Activated T-cell treated with anti-CD3 and anti-CD28 coated beads, Interleukin-2, amount 50 U/mL, for 72 hours (primary cell): ENCODE measurements around the gene GLYR1. TPM values are rescaled to one million over a fixed set of nuclear protein-coding genes. Genes with fewer than 3 reads are reported as not detected.
"Not testable (repeated sequence)": the region's sequence is repeated elsewhere in the genome, so short reads cannot be mapped to it uniquely, and the experiment has no call there.

ENCODE experiments used
- ATAC-seq, 2 donors: fragments of 150-1000 bp; cut with Tn5 transposase; replicated peaks in 1 of 2; 2 replicates each; pipeline ENCODE4 v1.10.0; 2021; ENCODE audit warnings: moderate library complexity in 2 of 2, mild to moderate bottlenecking in 1 of 2
- DNase-seq, 2 donors: peaks; one replicate each; pipeline ENCODE4 v3.0.0; 2021 to 2022; ENCODE audit warnings: mixed read lengths in 1 of 2
- H3K27ac Mint-ChIP-seq: one replicate; pipeline ENCODE4 v1.8.0; 2022; ENCODE audit warnings: mild to moderate bottlenecking, moderate library complexity, mixed read lengths
- H3K27me3 Mint-ChIP-seq: one replicate; pipeline ENCODE4 v1.8.0; 2022; ENCODE audit warnings: low read depth, mixed read lengths
- H3K36me3 Mint-ChIP-seq, 2 donors: one replicate each; pipeline ENCODE4 v1.8.0; 2022; ENCODE audit warnings: mixed read lengths in 2 of 2, mild to moderate bottlenecking in 1 of 2; ENCODE audit not compliant: insufficient read depth in 2 of 2
- H3K4me1 Mint-ChIP-seq: one replicate; pipeline ENCODE4 v1.8.0; 2022; ENCODE audit warnings: low read depth, mixed read lengths
- H3K4me3 Mint-ChIP-seq, 2 donors: one replicate each; pipeline ENCODE4 v1.8.0; 2022; ENCODE audit warnings: mild to moderate bottlenecking in 2 of 2, mixed read lengths in 2 of 2, moderate library complexity in 2 of 2
- H3K9me3 Mint-ChIP-seq, 2 donors: one replicate each; pipeline ENCODE4 v1.8.0; 2022; ENCODE audit warnings: mixed read lengths in 2 of 2
- total RNA-seq, 2 donors: library from RNA; stranded (reverse); gene quantifications; one replicate each; pipeline ENCODE4 v1.2.3, GENCODE V29; 2022

The GLYR1 gene
- total RNA-seq, result 10 to 100 TPM; 54.9 to 63.6 TPM

DNA sequence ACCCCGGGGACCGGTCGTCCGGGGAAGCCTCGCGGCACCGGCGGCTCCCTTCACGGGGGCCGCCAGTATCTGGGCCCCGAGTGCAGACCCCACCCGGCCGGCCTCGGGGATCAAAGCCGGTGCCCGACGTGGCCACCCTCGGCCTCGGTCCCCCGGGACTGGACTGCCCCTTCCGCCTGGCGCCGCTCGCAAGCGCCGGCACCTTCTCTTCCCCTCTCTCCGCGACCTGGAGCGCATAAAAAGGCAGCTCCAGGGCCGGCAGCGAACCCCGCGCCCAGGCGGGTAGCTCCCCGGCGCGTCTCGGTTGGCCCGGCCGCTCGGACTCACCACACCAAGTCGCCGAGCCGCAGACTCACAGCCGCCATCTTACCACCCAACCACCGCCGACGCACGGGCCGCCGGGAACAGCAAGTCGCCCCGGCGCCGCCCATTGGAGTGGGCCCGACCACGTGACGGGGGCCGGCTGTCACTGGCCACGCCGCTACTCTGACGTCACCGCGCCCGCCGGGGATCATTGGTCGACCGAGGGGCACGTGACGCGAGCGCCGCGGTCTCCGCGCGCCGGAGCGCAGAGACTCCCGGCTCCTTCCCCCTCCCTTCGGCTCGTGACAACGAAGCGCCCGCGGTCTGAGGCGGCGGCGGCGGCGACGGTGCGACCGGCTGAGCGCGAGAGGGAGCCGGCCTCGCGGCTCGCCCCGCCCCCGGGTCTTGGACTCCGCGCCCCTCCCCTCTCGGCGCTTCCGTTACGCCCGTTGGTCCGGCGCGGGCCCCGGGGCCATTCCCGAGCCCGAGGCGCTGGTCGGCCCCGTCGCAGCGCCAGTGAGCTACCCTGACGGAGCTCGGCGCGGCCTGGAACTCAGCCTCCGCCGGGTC lies at the start of gene GLYR1, which contains the start of gene UBN1:
Gene GLYR1, minus strand, starts transcription at position 388 of the 873 bp plus-strand sequence. Its CDS starts 23 bp downstream, at position 365.
Gene UBN1, plus strand, starts transcription at position 581 of the 873 bp plus-strand sequence. CDS start 5,437 bp downstream, outside the sequence.
- Mint-ChIP-seq H3K9me3 (no peaks in the 10 kb centered on the region), H3K4me3 (peak within 1 kb of the TSS; percentile 92 to 98), H3K27me3 (no peaks in the 10 kb centered on the region), H3K36me3 (peaks cover 2 to 6% of the 10 kb centered on the region in 2 donors), H3K27ac (peak within 1 kb of the TSS; percentile 87), H3K4me1 (peaks cover 53% of the 10 kb centered on the region)
- peak; percentile 92 to 95 for ATAC-seq
- peak; percentile 100 for DNase-seq

GRCh38 chr16:4896761-4897160 lies 49.7 kb upstream of the GLYR1 start:
- H3K27me3 Mint-ChIP-seq, H3K4me1 Mint-ChIP-seq, ATAC-seq, DNase-seq, H3K27ac Mint-ChIP-seq, H3K4me3 Mint-ChIP-seq, H3K9me3 Mint-ChIP-seq, H3K36me3 Mint-ChIP-seq: not testable (repeated sequence)

- DNase-seq (no peak), ATAC-seq (peak in 1 of 2 donors; percentile 11)
- no peak overlapping the region for H3K27ac Mint-ChIP-seq
- no peaks in the 10 kb centered on the region for H3K9me3 Mint-ChIP-seq
- no peaks in the 10 kb centered on the region for H3K4me1 Mint-ChIP-seq
- H3K36me3 Mint-ChIP-seq, result no peaks in the 10 kb centered on the region
- H3K27me3 Mint-ChIP-seq, result peaks cover 5% of the 10 kb centered on the region
- H3K4me3 Mint-ChIP-seq, result no peak overlapping the region
Observed at GRCh38 chr16:4895366-4895765, 48.3 kb upstream of the GLYR1 start.

DNA sequence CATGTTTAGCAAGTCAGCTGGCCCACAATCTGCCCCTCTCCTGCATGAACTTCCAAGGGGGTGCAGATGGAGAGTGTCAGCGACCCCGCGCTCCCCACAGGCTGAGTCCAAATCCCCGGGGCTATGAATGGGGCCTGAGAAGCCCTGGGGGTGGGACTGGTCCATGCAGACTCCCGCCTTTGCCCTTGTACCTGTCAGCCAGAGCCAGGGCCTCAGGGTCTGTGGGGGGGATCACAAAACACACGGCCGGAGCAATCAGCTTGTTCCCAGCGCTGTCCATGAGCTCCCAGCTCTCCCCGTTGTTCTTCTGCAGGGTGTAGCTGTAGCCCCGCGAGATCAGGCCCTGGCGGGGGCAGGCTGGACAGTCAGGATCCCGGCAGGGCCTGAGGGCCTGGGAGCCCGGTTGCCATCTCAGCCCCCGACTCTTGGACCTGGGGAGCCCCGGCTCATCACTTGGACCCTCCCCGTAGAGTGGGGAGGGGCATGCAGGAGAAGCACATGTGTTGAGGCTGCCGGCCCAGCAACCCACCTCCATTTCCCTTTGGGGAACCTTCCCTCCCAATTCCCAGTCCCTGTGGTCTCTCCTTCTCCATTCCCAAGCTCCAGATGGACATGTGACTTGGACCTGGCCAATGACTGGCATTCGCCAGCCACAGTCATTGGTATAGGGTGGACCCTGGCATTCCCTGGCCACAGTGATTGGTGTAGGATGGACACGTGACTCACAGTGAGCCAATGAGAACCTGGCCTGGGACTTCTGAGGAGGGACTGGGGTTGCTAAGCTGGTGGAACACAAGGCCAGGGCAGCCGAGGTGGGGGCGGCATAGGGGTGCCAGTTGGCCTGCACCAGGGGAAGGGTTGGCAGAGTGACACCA lies 47.4 kb upstream of the GLYR1 start:
- Mint-ChIP-seq H3K27me3 (no peaks in the 10 kb centered on the region), H3K9me3 (no peaks in the 10 kb centered on the region), H3K36me3 (no peaks in the 10 kb centered on the region), H3K27ac (no peak overlapping the region), H3K4me1 (no peaks in the 10 kb centered on the region), H3K4me3 (no peak overlapping the region)
- DNase-seq, result no peak
- no peak for ATAC-seq

DNA sequence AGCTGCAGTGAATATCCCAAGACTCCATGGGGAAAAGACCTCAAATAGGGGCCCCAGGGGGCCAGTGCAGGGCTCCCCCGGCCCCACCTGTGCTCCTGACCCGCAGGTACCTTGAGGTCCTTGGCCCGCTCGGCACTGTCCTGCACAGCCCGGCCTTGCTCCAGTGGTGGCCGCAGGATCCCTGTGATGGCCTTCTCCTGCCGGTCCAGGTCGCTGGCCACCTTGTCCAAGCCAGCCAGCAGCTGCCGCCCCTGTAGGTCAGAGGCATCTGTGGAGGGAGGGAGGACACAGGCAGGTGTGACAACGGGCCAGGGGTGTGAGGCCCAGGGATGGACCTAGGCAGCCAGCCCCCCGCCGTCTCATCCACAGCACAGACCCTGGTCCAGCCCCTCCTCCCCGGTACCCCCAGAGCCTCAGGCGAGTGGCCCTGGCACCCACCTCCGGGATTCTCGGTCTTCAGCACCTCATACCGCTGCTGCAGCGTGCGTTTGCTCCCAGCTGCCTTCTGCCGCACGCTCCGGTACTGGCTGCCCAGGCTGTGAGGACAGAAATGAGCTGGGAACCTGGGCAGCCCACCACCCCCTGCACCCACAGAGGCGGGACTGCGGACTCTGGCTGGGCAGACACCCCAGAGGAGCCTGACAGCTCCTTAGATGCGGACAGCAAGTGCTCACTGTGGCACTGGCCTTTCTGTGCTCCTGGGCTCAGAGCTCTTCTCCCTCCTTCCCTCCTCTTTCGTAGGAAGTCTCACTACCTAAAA lies 46.2 kb upstream of the GLYR1 start:
- Mint-ChIP-seq H3K27ac (no peak overlapping the region), H3K27me3 (no peaks in the 10 kb centered on the region), H3K4me3 (no peak overlapping the region), H3K9me3 (no peaks in the 10 kb centered on the region), H3K36me3 (no peaks in the 10 kb centered on the region), H3K4me1 (no peaks in the 10 kb centered on the region)
- ATAC-seq (no peak), DNase-seq (no peak)

DNA sequence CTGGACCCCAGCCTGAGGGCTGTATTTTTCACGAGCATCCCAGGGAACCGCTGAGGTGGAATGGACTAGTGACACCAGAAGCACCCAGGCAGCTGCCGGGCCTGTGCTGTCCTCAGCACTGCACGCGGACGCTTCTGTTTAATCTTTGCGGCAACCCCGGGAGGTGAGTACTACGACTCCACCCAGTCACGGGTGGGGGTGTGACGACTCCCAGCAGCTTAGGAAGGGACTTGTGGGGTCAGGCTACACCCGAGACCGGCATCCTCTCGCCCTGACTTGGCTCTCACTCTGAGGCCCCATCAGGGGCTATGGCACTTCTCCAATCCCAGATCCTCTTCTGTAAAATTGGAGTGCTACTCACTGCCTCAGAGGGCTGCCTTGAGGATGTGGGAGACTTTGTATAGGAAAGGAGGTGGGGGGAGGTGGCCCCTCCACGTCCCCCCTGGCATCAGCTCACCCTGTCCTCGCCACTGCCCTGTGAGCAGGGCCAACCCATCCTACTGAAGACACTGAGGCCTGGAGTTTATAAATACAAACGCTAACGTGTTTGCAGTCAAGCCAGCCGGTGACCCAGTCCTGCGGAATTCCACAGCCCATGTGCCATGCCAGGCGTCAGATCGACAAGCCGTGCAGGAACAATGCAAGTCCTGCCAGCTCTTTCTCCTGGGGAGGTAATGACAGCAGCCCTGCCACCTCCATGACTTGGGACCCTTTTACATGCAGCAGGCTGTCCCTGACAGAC lies 45.4 kb upstream of the GLYR1 start:
- Mint-ChIP-seq H3K36me3 (no peaks in the 10 kb centered on the region), H3K4me1 (no peaks in the 10 kb centered on the region), H3K27me3 (no peaks in the 10 kb centered on the region), H3K27ac (no peak overlapping the region), H3K9me3 (no peaks in the 10 kb centered on the region), H3K4me3 (no peak overlapping the region)
- ATAC-seq (no peak), DNase-seq (no peak)

DNA sequence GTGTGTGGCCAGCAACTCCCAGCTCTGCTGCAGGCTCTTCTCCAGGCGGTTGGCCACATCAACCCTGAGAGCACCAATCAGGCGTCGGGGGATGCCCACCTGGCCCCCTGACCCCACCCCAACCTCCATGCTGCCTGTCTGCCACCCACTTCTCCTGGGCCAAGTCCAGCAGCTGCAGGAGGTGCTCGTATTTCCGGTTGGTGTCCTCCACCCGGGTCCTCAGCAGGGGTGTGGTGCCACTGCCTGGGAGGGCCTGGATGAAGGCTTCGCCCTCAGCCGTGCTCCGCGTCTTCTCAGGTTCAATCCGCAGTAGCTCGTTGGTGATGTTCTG lies 44.8 kb upstream of the GLYR1 start:
- ATAC-seq (no peak), DNase-seq (no peak)
- Mint-ChIP-seq H3K36me3 (no peaks in the 10 kb centered on the region), H3K4me1 (no peaks in the 10 kb centered on the region), H3K27me3 (no peaks in the 10 kb centered on the region), H3K27ac (no peak overlapping the region), H3K9me3 (no peaks in the 10 kb centered on the region), H3K4me3 (no peak overlapping the region)

- Mint-ChIP-seq H3K27me3 (no peaks in the 10 kb centered on the region), H3K4me3 (no peak overlapping the region), H3K4me1 (no peaks in the 10 kb centered on the region), H3K9me3 (no peaks in the 10 kb centered on the region), H3K27ac (no peak overlapping the region), H3K36me3 (no peaks in the 10 kb centered on the region)
- no peak for DNase-seq
- ATAC-seq, result no peak
Observed at GRCh38 chr16:4891097-4891885, 44.2 kb upstream of the GLYR1 start.

- H3K4me1 Mint-ChIP-seq, result no peaks in the 10 kb centered on the region
- DNase-seq (no peak), ATAC-seq (no peak)
- no peaks in the 10 kb centered on the region for H3K27me3 Mint-ChIP-seq
- peaks cover 0 to 2% of the 10 kb centered on the region in 2 donors for H3K36me3 Mint-ChIP-seq
- H3K9me3 Mint-ChIP-seq, result no peaks in the 10 kb centered on the region
- H3K4me3 Mint-ChIP-seq, result no peak overlapping the region
- no peak overlapping the region for H3K27ac Mint-ChIP-seq
Observed at GRCh38 chr16:4890686-4891085, 43.6 kb upstream of the GLYR1 start.

DNA sequence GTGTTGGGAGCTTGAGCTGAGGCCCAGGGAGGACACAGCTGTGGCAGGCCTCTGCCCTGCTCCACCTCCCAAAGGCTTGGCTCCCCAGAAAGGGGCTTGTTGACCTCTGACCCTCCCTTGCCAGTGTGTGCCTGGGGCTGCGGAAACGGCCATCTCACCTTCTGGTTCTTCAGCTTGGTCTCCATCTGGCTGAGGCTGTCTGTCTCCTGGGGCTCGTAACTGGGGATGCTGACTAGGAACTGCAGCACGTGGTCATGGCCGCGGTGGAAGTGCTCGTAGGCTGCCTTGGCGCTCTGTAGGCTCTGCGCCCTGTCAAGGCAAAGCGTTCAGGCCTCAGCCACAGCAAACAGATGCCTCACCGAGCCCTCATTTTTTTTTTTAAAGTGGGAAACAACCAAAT lies 42.9 kb upstream of the GLYR1 start:
- Mint-ChIP-seq H3K4me1 (no peaks in the 10 kb centered on the region), H3K9me3 (no peaks in the 10 kb centered on the region), H3K27me3 (no peaks in the 10 kb centered on the region), H3K36me3 (peaks cover 0 to 5% of the 10 kb centered on the region in 2 donors), H3K27ac (no peak overlapping the region), H3K4me3 (no peak overlapping the region)
- DNase-seq, result no peak
- ATAC-seq, result no peak

- H3K4me1 Mint-ChIP-seq, result no peaks in the 10 kb centered on the region
- H3K9me3 Mint-ChIP-seq, result no peaks in the 10 kb centered on the region
- DNase-seq (no peak), ATAC-seq (no peak)
- H3K27me3 Mint-ChIP-seq, result no peaks in the 10 kb centered on the region
- no peak overlapping the region for H3K4me3 Mint-ChIP-seq
- peaks cover 3 to 12% of the 10 kb centered on the region in 2 donors for H3K36me3 Mint-ChIP-seq
- no peak overlapping the region for H3K27ac Mint-ChIP-seq
Observed at GRCh38 chr16:4888428-4889135, 41.5 kb upstream of the GLYR1 start.
